ENCODE measurements around the gene P2RY10. TPM values are rescaled to one million over a fixed set of nuclear protein-coding genes. Genes with fewer than 3 reads are reported as not detected.
"Not testable (repeated sequence)": the region's sequence is repeated elsewhere in the genome, so short reads cannot be mapped to it uniquely, and the experiment has no call there.

Gene P2RY10
- total and polyA plus RNA-seq, 10 donors = 12.0 to 41.4 (median 30.4) TPM

DNA sequence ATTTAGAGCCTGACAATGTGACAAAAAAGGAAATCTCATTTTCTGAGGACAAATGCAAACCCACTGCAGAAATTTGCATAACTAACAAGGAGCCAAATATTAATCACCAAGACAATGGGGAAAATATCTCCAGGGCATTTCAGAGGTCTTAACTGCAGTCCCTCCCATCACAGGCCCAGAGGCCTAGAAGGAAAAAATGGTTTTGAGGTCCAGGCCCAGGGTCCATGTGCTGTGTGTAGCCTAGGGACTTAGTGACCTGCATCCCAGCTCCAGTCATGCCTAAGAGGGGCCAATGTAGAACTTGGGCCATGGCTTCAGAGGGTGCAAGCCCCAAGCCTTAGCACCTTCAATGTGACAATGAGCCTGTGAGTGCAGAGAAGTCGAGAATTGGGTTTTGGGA lies 44.2 kb downstream of the P2RY10 start:
- H3K36me3 ChIP-seq = no peaks in the 10 kb centered on the region
- DNase-seq = no peak
- H3K4me3 ChIP-seq = no peak overlapping the region
- peaks cover 0 to 23% (median 8%) of the 10 kb centered on the region in 8 donors for H3K9me3 ChIP-seq
- WGBS, 5 donors = 50 to 88% (median 68%) methylated on average over 1 of the region's 1 CpG
- TF ChIP-seq, protein P1, sequence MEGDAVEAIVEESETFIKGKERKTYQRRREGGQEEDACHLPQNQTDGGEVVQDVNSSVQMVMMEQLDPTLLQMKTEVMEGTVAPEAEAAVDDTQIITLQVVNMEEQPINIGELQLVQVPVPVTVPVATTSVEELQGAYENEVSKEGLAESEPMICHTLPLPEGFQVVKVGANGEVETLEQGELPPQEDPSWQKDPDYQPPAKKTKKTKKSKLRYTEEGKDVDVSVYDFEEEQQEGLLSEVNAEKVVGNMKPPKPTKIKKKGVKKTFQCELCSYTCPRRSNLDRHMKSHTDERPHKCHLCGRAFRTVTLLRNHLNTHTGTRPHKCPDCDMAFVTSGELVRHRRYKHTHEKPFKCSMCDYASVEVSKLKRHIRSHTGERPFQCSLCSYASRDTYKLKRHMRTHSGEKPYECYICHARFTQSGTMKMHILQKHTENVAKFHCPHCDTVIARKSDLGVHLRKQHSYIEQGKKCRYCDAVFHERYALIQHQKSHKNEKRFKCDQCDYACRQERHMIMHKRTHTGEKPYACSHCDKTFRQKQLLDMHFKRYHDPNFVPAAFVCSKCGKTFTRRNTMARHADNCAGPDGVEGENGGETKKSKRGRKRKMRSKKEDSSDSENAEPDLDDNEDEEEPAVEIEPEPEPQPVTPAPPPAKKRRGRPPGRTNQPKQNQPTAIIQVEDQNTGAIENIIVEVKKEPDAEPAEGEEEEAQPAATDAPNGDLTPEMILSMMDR (IDR thresholded peaks at IDR 0.05 in 8 of 11, conservative IDR thresholded peaks at IDR 0.05 in 3 of 11) = no peak
- no peak for TF ChIP-seq POLR2AphosphoS5 (IDR thresholded peaks at IDR 0.05)
- TF ChIP-seq POLR2A (IDR thresholded peaks at IDR 0.05) = no peak
- no peaks in the 10 kb centered on the region for H3K27me3 ChIP-seq (replicated peaks in 1 of 7)
- intact Hi-C loops (cut with DNase I; ENCODE audit: low total_unique reads) = no loop called here
- no peaks in the 10 kb centered on the region for H3K4me1 ChIP-seq
- no peak overlapping the region for H3K27ac ChIP-seq

DNA sequence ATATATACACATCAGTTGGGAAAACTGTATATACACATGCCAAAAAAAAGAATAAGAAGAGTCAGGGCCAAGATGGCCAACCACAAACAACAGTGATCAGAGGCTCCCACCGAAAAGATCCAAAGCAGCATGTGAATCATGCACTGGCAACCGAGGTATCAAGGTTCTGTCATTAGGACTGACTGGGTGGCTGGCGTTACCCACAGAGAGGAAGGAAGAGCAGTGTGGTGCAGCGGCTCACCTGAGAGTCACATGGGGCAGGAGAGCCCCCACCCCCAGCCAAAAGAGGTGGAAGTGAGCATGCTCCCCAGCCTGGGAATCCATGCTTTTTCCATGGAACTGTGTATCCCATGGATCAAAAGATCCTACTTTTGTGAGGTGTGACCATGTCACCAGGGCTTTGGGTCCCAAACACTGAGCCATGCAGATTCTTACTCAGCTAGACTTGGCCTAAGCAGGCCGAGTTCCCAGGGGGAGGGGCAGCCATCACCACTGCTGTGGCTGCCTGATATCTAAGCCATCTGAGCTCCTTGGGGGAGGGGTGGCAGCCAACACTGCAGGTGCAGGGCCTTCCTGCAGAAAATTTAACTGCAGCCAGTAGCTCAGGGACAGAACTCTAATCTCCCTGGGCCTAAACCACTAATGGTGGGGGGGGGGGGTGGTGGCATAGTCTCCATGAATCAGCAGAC lies 52.8 kb downstream of the P2RY10 start:
- intact Hi-C loops (cut with DNase I; ENCODE audit: low total_unique reads) = no loop called here
- WGBS, 5 donors = 51 to 68% (median 56%) methylated on average over 3 to 5 of the region's 5 CpGs
- no peak for DNase-seq
- no peak overlapping the region for H3K4me3 ChIP-seq
- H3K4me1 ChIP-seq = no peaks in the 10 kb centered on the region
- no peaks in the 10 kb centered on the region for H3K9me3 ChIP-seq
- H3K27ac ChIP-seq = no peak overlapping the region
- no peaks in the 10 kb centered on the region for H3K27me3 ChIP-seq (replicated peaks in 1 of 7)
- TF ChIP-seq POLR2AphosphoS5 (IDR thresholded peaks at IDR 0.05) (no peak), POLR2A (IDR thresholded peaks at IDR 0.05) (no peak)
- TF ChIP-seq, protein P1 (IDR thresholded peaks at IDR 0.05 in 8 of 11, conservative IDR thresholded peaks at IDR 0.05 in 3 of 11) = no peak
- no peaks in the 10 kb centered on the region for H3K36me3 ChIP-seq

DNA sequence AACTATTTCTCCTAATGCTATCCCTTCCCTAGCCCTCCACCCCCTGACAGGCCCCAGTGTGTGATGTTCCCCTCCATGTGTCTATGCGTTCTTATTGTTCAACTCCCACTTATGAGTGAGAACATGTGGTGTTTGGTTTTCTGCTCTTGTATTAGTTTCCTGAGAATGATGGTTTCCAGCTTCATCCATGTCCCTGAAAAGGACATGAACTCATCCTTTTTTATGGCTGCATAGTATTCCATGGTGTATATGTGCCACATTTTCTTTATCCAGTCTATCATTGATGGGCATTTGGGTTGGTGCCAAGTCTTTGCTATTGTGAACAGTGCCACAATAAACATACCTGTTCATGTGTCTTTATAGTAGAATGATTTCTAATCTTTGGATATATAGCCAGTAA lies 62.3 kb downstream of the P2RY10 start:
- H3K4me3 ChIP-seq; H3K27me3 ChIP-seq (replicated peaks in 1 of 7); DNase-seq; intact Hi-C loops (cut with DNase I; ENCODE audit: low total_unique reads); H3K27ac ChIP-seq; H3K36me3 ChIP-seq; H3K4me1 ChIP-seq: not testable (repeated sequence)
- 80 to 97% (median 86%) methylated on average over 1 of the region's 1 CpG for WGBS, 5 donors
- H3K9me3 ChIP-seq = peaks cover 0 to 37% (median under 1%) of the 10 kb centered on the region in 8 donors

Small RNA genes lying within 50 kb of the gene (microRNA-seq; reads per million reads assigned to microRNA genes)
- gene MIR4328 = 0 reads per million in 3 donors

Other genes with a start within 250 kb of the P2RY10 start
- under 1 TPM in 3 of 7 donors, not detected in 4; 0.26 to 0.39 (median 0.28) TPM for gene LPAR4, start 197.7 kb upstream of the P2RY10 start, total RNA-seq
- under 1 TPM in 1 of 3 donors, not detected in 2; 0.10 TPM for gene LPAR4, start 197.7 kb upstream of the P2RY10 start, polyA plus RNA-seq
- gene GPR174, start 199.3 kb downstream of the P2RY10 start, total RNA-seq = 10 to 100 TPM; 18.2 to 47.9 (median 23.3) TPM
- gene GPR174, start 199.3 kb downstream of the P2RY10 start, polyA plus RNA-seq = 1 to 10 TPM; 3.6 to 4.7 (median 3.9) TPM

Measured in spleen (tissue), 11 donors.